Measurements from ENCODE around the gene THSD7A. TPM values are rescaled to one million over a fixed set of nuclear protein-coding genes. Genes with fewer than 3 reads are reported as not detected.

THSD7A gene
- total and polyA plus RNA-seq, 7 experiments from 2014 or later, result 1.2 to 1.3 TPM; not detected in 5

- H3K4me3 ChIP-seq (ENCODE audit: low read length), result no peak overlapping the region
- Mint-ChIP-seq H3K27me3 (peaks cover 31 to 55% (median 36%) of the 10 kb centered on the region in 5 donors), H3K4me1 (peaks cover 0 to 14% (median 9%) of the 10 kb centered on the region in 7 donors), H3K9me3 (peaks cover 0 to 7% (median 0%) of the 10 kb centered on the region in 11 donors), H3K27ac (no peak overlapping the region), H3K4me3 (peak overlapping the region in 7 of 10 donors; percentile 20 to 44 (median 30)), H3K36me3 (no peaks in the 10 kb centered on the region)
- H3K27ac ChIP-seq (ENCODE audit: low read depth, low read length), result no peak overlapping the region
- no peaks in the 10 kb centered on the region for H3K9me3 ChIP-seq (ENCODE audit: control insufficient read depth in 2 of 3, low read length in 3 of 3)
- ATAC-seq (no peak), DNase-seq (no peak)
- peaks cover 0 to 4% of the 10 kb centered on the region in 2 donors for H3K27me3 ChIP-seq (ENCODE audit: control insufficient read depth in 2 of 2, insufficient read depth in 2 of 2, low read length in 2 of 2)
- H3K4me1 ChIP-seq (ENCODE audit: control insufficient read depth in 2 of 2, insufficient read depth in 2 of 2, low read length in 2 of 2), result no peaks in the 10 kb centered on the region
- intact Hi-C loops (cut with micrococcal nuclease), result loop anchor here in 1 of 2 donors (10.0 kb wide), 1 partner anchor 664 kb away; no protein-coding TSS in a partner anchor
- ChIA-PET POLR2A (no interaction called here), CTCF (no interaction called here)
- H3K36me3 ChIP-seq (ENCODE audit: control insufficient read depth in 2 of 3, insufficient read depth in 3 of 3, low read length in 3 of 3), result no peaks in the 10 kb centered on the region
Observed at GRCh38 chr7:11831156-11831735, 752 bp downstream of the THSD7A start.

GRCh38 chr7:11830582-11831155 lies 1.3 kb downstream of the THSD7A start:
- H3K4me3 ChIP-seq (ENCODE audit: low read length), result no peak overlapping the region
- peaks cover 0 to 4% of the 10 kb centered on the region in 2 donors for H3K27me3 ChIP-seq (ENCODE audit: control insufficient read depth in 2 of 2, insufficient read depth in 2 of 2, low read length in 2 of 2)
- intact Hi-C loops (cut with micrococcal nuclease), result loop anchor here in 1 of 2 donors (10.0 kb wide), 1 partner anchor 664 kb away; no protein-coding TSS in a partner anchor
- DNase-seq (no peak), ATAC-seq (no peak)
- peak overlapping the region in 4 of 10 donors; percentile 30 to 44 (median 34) for H3K4me3 Mint-ChIP-seq
- H3K4me1 ChIP-seq (ENCODE audit: control insufficient read depth in 2 of 2, insufficient read depth in 2 of 2, low read length in 2 of 2), result no peaks in the 10 kb centered on the region
- no peak overlapping the region for H3K27ac Mint-ChIP-seq
- peaks cover 0 to 7% (median 0%) of the 10 kb centered on the region in 11 donors for H3K9me3 Mint-ChIP-seq
- H3K27ac ChIP-seq (ENCODE audit: low read depth, low read length), result no peak overlapping the region
- H3K36me3 ChIP-seq (ENCODE audit: control insufficient read depth in 2 of 3, insufficient read depth in 3 of 3, low read length in 3 of 3), result no peaks in the 10 kb centered on the region
- no peaks in the 10 kb centered on the region for H3K9me3 ChIP-seq (ENCODE audit: control insufficient read depth in 2 of 3, low read length in 3 of 3)
- no peaks in the 10 kb centered on the region for H3K36me3 Mint-ChIP-seq
- H3K27me3 Mint-ChIP-seq, result peaks cover 31 to 55% (median 36%) of the 10 kb centered on the region in 5 donors
- peaks cover 0 to 14% (median 9%) of the 10 kb centered on the region in 7 donors for H3K4me1 Mint-ChIP-seq
- ChIA-PET CTCF (no interaction called here), POLR2A (no interaction called here)

GRCh38 chr7:11829954-11830353 lies 2.0 kb downstream of the THSD7A start:
- ChIA-PET CTCF (no interaction called here), POLR2A (no interaction called here)
- ATAC-seq, result no peak
- H3K9me3 ChIP-seq (ENCODE audit: control insufficient read depth in 2 of 3, low read length in 3 of 3), result no peaks in the 10 kb centered on the region
- H3K27ac ChIP-seq (ENCODE audit: low read depth, low read length), result no peak overlapping the region
- H3K36me3 ChIP-seq (ENCODE audit: control insufficient read depth in 2 of 3, insufficient read depth in 3 of 3, low read length in 3 of 3), result no peaks in the 10 kb centered on the region
- peaks cover 0 to 7% (median 0%) of the 10 kb centered on the region in 11 donors for H3K9me3 Mint-ChIP-seq
- no peak overlapping the region for H3K4me3 Mint-ChIP-seq
- no peaks in the 10 kb centered on the region for H3K36me3 Mint-ChIP-seq
- no peak overlapping the region for H3K27ac Mint-ChIP-seq
- DNase-seq, result no peak
- H3K27me3 Mint-ChIP-seq, result peaks cover 31 to 55% (median 36%) of the 10 kb centered on the region in 5 donors
- H3K27me3 ChIP-seq (ENCODE audit: control insufficient read depth in 2 of 2, insufficient read depth in 2 of 2, low read length in 2 of 2), result peaks cover 0 to 4% of the 10 kb centered on the region in 2 donors
- peaks cover 0 to 14% (median 9%) of the 10 kb centered on the region in 7 donors for H3K4me1 Mint-ChIP-seq
- no peaks in the 10 kb centered on the region for H3K4me1 ChIP-seq (ENCODE audit: control insufficient read depth in 2 of 2, insufficient read depth in 2 of 2, low read length in 2 of 2)
- no peak overlapping the region for H3K4me3 ChIP-seq (ENCODE audit: low read length)
- intact Hi-C loops (cut with micrococcal nuclease), result loop anchor here in 1 of 2 donors (10.0 kb wide), 1 partner anchor 665 kb away; no protein-coding TSS in a partner anchor

DNA sequence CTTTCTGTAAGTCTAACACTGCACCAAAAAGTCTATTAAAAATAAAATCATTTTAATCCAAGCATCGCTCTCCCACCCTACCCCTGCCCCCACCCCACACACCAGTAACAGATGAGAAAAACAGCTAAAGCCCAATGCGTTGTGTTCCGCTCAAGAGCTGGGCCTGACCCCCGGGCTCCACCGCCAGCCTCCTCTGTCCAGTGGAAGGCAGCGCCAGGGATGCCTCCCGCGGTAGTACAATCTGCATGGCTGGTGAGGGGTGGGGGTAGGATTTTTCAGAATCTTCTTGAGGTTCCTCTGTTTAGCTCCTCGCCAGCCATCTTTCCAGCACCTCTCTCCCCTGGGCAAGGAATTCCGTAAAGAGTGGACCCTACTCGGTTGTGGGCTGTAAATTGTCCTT lies 12.1 kb downstream of the THSD7A start:
- Mint-ChIP-seq H3K27me3 (no peaks in the 10 kb centered on the region), H3K4me3 (no peak overlapping the region), H3K27ac (no peak overlapping the region), H3K36me3 (peaks cover 0 to 4% (median 0%) of the 10 kb centered on the region in 5 donors), H3K4me1 (no peaks in the 10 kb centered on the region), H3K9me3 (peaks cover 0 to 10% (median 0%) of the 10 kb centered on the region in 11 donors)
- Histone ChIP-seq H3K4me1 (ENCODE audit: control insufficient read depth in 2 of 2, insufficient read depth in 2 of 2, low read length in 2 of 2) (no peaks in the 10 kb centered on the region), H3K27ac (ENCODE audit: low read depth, low read length) (no peak overlapping the region), H3K27me3 (ENCODE audit: control insufficient read depth in 2 of 2, insufficient read depth in 2 of 2, low read length in 2 of 2) (no peaks in the 10 kb centered on the region), H3K9me3 (ENCODE audit: control insufficient read depth in 2 of 3, low read length in 3 of 3) (no peaks in the 10 kb centered on the region), H3K36me3 (ENCODE audit: control insufficient read depth in 2 of 3, insufficient read depth in 3 of 3, low read length in 3 of 3) (no peaks in the 10 kb centered on the region), H3K4me3 (ENCODE audit: low read length) (no peak overlapping the region)
- DNase-seq (no peak), ATAC-seq (no peak)
- POLR2A ChIA-PET, result no interaction called here
- CTCF ChIA-PET, result no interaction called here
- intact Hi-C loops (cut with micrococcal nuclease), result no loop called here

DNA sequence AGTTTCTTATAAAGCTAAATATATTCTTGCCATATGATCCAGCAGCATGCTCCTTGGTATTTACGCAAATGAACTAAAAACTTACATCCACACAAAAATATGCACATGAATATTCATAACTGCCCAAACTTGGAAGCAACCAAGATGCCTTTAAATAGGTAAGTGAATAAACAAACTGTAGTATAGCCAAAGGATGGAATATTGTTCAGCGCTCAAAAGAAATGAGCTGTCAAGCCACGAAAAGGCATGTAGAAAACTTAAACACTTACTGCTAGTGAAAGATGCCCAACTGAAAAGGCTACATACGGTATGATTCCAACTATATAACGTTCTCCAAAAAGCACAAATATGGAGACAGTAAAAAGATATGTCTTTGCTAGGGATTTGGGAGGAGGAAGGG lies 12.7 kb downstream of the THSD7A start:
- H3K27me3 Mint-ChIP-seq, result no peaks in the 10 kb centered on the region
- no peaks in the 10 kb centered on the region for H3K4me1 Mint-ChIP-seq
- H3K4me3 Mint-ChIP-seq, result no peak overlapping the region
- ATAC-seq, result no peak
- H3K9me3 Mint-ChIP-seq, result peaks cover 0 to 10% (median 0%) of the 10 kb centered on the region in 11 donors
- Histone ChIP-seq H3K27me3 (ENCODE audit: control insufficient read depth in 2 of 2, insufficient read depth in 2 of 2, low read length in 2 of 2) (no peaks in the 10 kb centered on the region), H3K9me3 (ENCODE audit: control insufficient read depth in 2 of 3, low read length in 3 of 3) (no peaks in the 10 kb centered on the region), H3K4me3 (ENCODE audit: low read length) (no peak overlapping the region), H3K27ac (ENCODE audit: low read depth, low read length) (no peak overlapping the region), H3K36me3 (ENCODE audit: control insufficient read depth in 2 of 3, insufficient read depth in 3 of 3, low read length in 3 of 3) (no peaks in the 10 kb centered on the region), H3K4me1 (ENCODE audit: control insufficient read depth in 2 of 2, insufficient read depth in 2 of 2, low read length in 2 of 2) (no peaks in the 10 kb centered on the region)
- intact Hi-C loops (cut with micrococcal nuclease), result no loop called here
- CTCF ChIA-PET, result no interaction called here
- POLR2A ChIA-PET, result no interaction called here
- peaks cover 0 to 4% (median 0%) of the 10 kb centered on the region in 5 donors for H3K36me3 Mint-ChIP-seq
- H3K27ac Mint-ChIP-seq, result no peak overlapping the region
- no peak for DNase-seq

GRCh38 chr7:11818281-11818680 lies 13.7 kb downstream of the THSD7A start:
- Histone ChIP-seq H3K4me1 (ENCODE audit: control insufficient read depth in 2 of 2, insufficient read depth in 2 of 2, low read length in 2 of 2) (no peaks in the 10 kb centered on the region), H3K4me3 (ENCODE audit: low read length) (no peak overlapping the region), H3K36me3 (ENCODE audit: control insufficient read depth in 2 of 3, insufficient read depth in 3 of 3, low read length in 3 of 3) (no peaks in the 10 kb centered on the region), H3K27me3 (ENCODE audit: control insufficient read depth in 2 of 2, insufficient read depth in 2 of 2, low read length in 2 of 2) (no peaks in the 10 kb centered on the region), H3K9me3 (ENCODE audit: control insufficient read depth in 2 of 3, low read length in 3 of 3) (no peaks in the 10 kb centered on the region), H3K27ac (ENCODE audit: low read depth, low read length) (no peak overlapping the region)
- H3K27me3 Mint-ChIP-seq, result no peaks in the 10 kb centered on the region
- ChIA-PET POLR2A (no interaction called here), CTCF (no interaction called here)
- H3K4me1 Mint-ChIP-seq, result no peaks in the 10 kb centered on the region
- ATAC-seq, result no peak
- peaks cover 0 to 4% (median 0%) of the 10 kb centered on the region in 5 donors for H3K36me3 Mint-ChIP-seq
- H3K27ac Mint-ChIP-seq, result no peak overlapping the region
- intact Hi-C loops (cut with micrococcal nuclease), result no loop called here
- peaks cover 0 to 10% (median 0%) of the 10 kb centered on the region in 11 donors for H3K9me3 Mint-ChIP-seq
- H3K4me3 Mint-ChIP-seq, result no peak overlapping the region
- no peak for DNase-seq
